ENCODE measurements around the gene MARCOL. TPM values are rescaled to one million over a fixed set of nuclear protein-coding genes. Genes with fewer than 3 reads are reported as not detected.

MARCOL gene
- polyA plus RNA-seq, 4 donors: 0.09 TPM; not detected in 3

- no peak for DNase-seq
- H3K4me1 ChIP-seq (ENCODE audit: control insufficient read depth in 3 of 3, insufficient read depth in 2 of 3, low read depth in 1 of 3, low read length in 2 of 3): peaks cover 0 to 5% (median 0%) of the 10 kb centered on the region in 3 donors
- no peak overlapping the region for H3K4me3 ChIP-seq (ENCODE audit: low read depth in 1 of 3, low read length in 3 of 3)
- no peaks in the 10 kb centered on the region for H3K9me3 ChIP-seq (ENCODE audit: control insufficient read depth in 2 of 2, insufficient read depth in 1 of 2, low read depth in 1 of 2, low read length in 1 of 2)
- no peak overlapping the region for H3K27ac ChIP-seq (ENCODE audit: low read depth in 1 of 3, low read length in 2 of 3)
- H3K27me3 ChIP-seq (ENCODE audit: control insufficient read depth in 3 of 3, insufficient read depth in 3 of 3, low read length in 3 of 3): no peaks in the 10 kb centered on the region
- FAIRE-seq: no peak
- H3K36me3 ChIP-seq (ENCODE audit: control insufficient read depth in 3 of 3, insufficient read depth in 2 of 3, low read depth in 1 of 3, low read length in 3 of 3): no peaks in the 10 kb centered on the region
These were observed 30.1 kb upstream of the MARCOL start for GRCh38 chr5:148208226-148208625.

- FAIRE-seq (no peak), DNase-seq (peak; percentile 3 to 42)
- H3K9me3 ChIP-seq (ENCODE audit: control insufficient read depth in 2 of 2, insufficient read depth in 1 of 2, low read depth in 1 of 2, low read length in 1 of 2): no peaks in the 10 kb centered on the region
- H3K36me3 ChIP-seq (ENCODE audit: control insufficient read depth in 3 of 3, insufficient read depth in 2 of 3, low read depth in 1 of 3, low read length in 3 of 3): no peaks in the 10 kb centered on the region
- peaks cover 0 to 5% (median 0%) of the 10 kb centered on the region in 3 donors for H3K4me1 ChIP-seq (ENCODE audit: control insufficient read depth in 3 of 3, insufficient read depth in 2 of 3, low read depth in 1 of 3, low read length in 2 of 3)
- H3K4me3 ChIP-seq (ENCODE audit: low read depth in 1 of 3, low read length in 3 of 3): no peak overlapping the region
- 14 to 34% (median 20%) methylated on average over 3 of the region's 3 CpGs for WGBS, 3 donors
- H3K27me3 ChIP-seq (ENCODE audit: control insufficient read depth in 3 of 3, insufficient read depth in 3 of 3, low read length in 3 of 3): no peaks in the 10 kb centered on the region
- no peak overlapping the region for H3K27ac ChIP-seq (ENCODE audit: low read depth in 1 of 3, low read length in 2 of 3)
These were observed 29.1 kb upstream of the MARCOL start for GRCh38 chr5:148209151-148209770.

- FAIRE-seq (no peak), DNase-seq (no peak)
- H3K4me3 ChIP-seq (ENCODE audit: low read depth in 1 of 3, low read length in 3 of 3): no peak overlapping the region
- H3K27me3 ChIP-seq (ENCODE audit: control insufficient read depth in 3 of 3, insufficient read depth in 3 of 3, low read length in 3 of 3): no peaks in the 10 kb centered on the region
- H3K36me3 ChIP-seq (ENCODE audit: control insufficient read depth in 3 of 3, insufficient read depth in 2 of 3, low read depth in 1 of 3, low read length in 3 of 3): no peaks in the 10 kb centered on the region
- no peaks in the 10 kb centered on the region for H3K9me3 ChIP-seq (ENCODE audit: control insufficient read depth in 2 of 2, insufficient read depth in 1 of 2, low read depth in 1 of 2, low read length in 1 of 2)
- no peaks in the 10 kb centered on the region for H3K4me1 ChIP-seq (ENCODE audit: control insufficient read depth in 3 of 3, insufficient read depth in 2 of 3, low read depth in 1 of 3, low read length in 2 of 3)
- no peak overlapping the region for H3K27ac ChIP-seq (ENCODE audit: low read depth in 1 of 3, low read length in 2 of 3)
- WGBS, 3 donors: 76 to 83% (median 82%) methylated on average over 1 of the region's 1 CpG
These were observed 23.6 kb upstream of the MARCOL start for GRCh38 chr5:148214665-148215185.

- no peaks in the 10 kb centered on the region for H3K36me3 ChIP-seq (ENCODE audit: control insufficient read depth in 3 of 3, insufficient read depth in 2 of 3, low read depth in 1 of 3, low read length in 3 of 3)
- H3K27me3 ChIP-seq (ENCODE audit: control insufficient read depth in 3 of 3, insufficient read depth in 3 of 3, low read length in 3 of 3): no peaks in the 10 kb centered on the region
- no peak overlapping the region for H3K27ac ChIP-seq (ENCODE audit: low read depth in 1 of 3, low read length in 2 of 3)
- H3K4me3 ChIP-seq (ENCODE audit: low read depth in 1 of 3, low read length in 3 of 3): no peak overlapping the region
- H3K4me1 ChIP-seq (ENCODE audit: control insufficient read depth in 3 of 3, insufficient read depth in 2 of 3, low read depth in 1 of 3, low read length in 2 of 3): no peaks in the 10 kb centered on the region
- no peaks in the 10 kb centered on the region for H3K9me3 ChIP-seq (ENCODE audit: control insufficient read depth in 2 of 2, insufficient read depth in 1 of 2, low read depth in 1 of 2, low read length in 1 of 2)
- 72 to 78% (median 76%) methylated on average over 6 of the region's 6 CpGs for WGBS, 3 donors
- no peak for DNase-seq
- FAIRE-seq: no peak
These were observed 16.8 kb upstream of the MARCOL start for GRCh38 chr5:148221508-148221907.

GRCh38 chr5:148224117-148224742, 14.1 kb upstream of the MARCOL start:
- H3K4me1 ChIP-seq (ENCODE audit: control insufficient read depth in 3 of 3, insufficient read depth in 2 of 3, low read depth in 1 of 3, low read length in 2 of 3): no peaks in the 10 kb centered on the region
- no peak overlapping the region for H3K27ac ChIP-seq (ENCODE audit: low read depth in 1 of 3, low read length in 2 of 3)
- DNase-seq: no peak
- FAIRE-seq: no peak
- H3K9me3 ChIP-seq (ENCODE audit: control insufficient read depth in 2 of 2, insufficient read depth in 1 of 2, low read depth in 1 of 2, low read length in 1 of 2): no peaks in the 10 kb centered on the region
- no peaks in the 10 kb centered on the region for H3K36me3 ChIP-seq (ENCODE audit: control insufficient read depth in 3 of 3, insufficient read depth in 2 of 3, low read depth in 1 of 3, low read length in 3 of 3)
- 30 to 45% (median 32%) methylated on average over 2 of the region's 2 CpGs for WGBS, 3 donors
- H3K27me3 ChIP-seq (ENCODE audit: control insufficient read depth in 3 of 3, insufficient read depth in 3 of 3, low read length in 3 of 3): no peaks in the 10 kb centered on the region
- no peak overlapping the region for H3K4me3 ChIP-seq (ENCODE audit: low read depth in 1 of 3, low read length in 3 of 3)

GRCh38 chr5:148228392-148228984, 9.8 kb upstream of the MARCOL start:
- FAIRE-seq (no peak), DNase-seq (no peak)
- H3K4me1 ChIP-seq (ENCODE audit: control insufficient read depth in 3 of 3, insufficient read depth in 2 of 3, low read depth in 1 of 3, low read length in 2 of 3): no peaks in the 10 kb centered on the region
- no peak overlapping the region for H3K4me3 ChIP-seq (ENCODE audit: low read depth in 1 of 3, low read length in 3 of 3)
- no peaks in the 10 kb centered on the region for H3K36me3 ChIP-seq (ENCODE audit: control insufficient read depth in 3 of 3, insufficient read depth in 2 of 3, low read depth in 1 of 3, low read length in 3 of 3)
- WGBS, 3 donors: 84 to 87% (median 86%) methylated on average over 3 of the region's 3 CpGs
- no peaks in the 10 kb centered on the region for H3K27me3 ChIP-seq (ENCODE audit: control insufficient read depth in 3 of 3, insufficient read depth in 3 of 3, low read length in 3 of 3)
- no peak overlapping the region for H3K27ac ChIP-seq (ENCODE audit: low read depth in 1 of 3, low read length in 2 of 3)
- no peaks in the 10 kb centered on the region for H3K9me3 ChIP-seq (ENCODE audit: control insufficient read depth in 2 of 2, insufficient read depth in 1 of 2, low read depth in 1 of 2, low read length in 1 of 2)

- Histone ChIP-seq H3K4me1 (ENCODE audit: control insufficient read depth in 3 of 3, insufficient read depth in 2 of 3, low read depth in 1 of 3, low read length in 2 of 3) (no peaks in the 10 kb centered on the region), H3K9me3 (ENCODE audit: control insufficient read depth in 2 of 2, insufficient read depth in 1 of 2, low read depth in 1 of 2, low read length in 1 of 2) (no peaks in the 10 kb centered on the region), H3K27ac (ENCODE audit: low read depth in 1 of 3, low read length in 2 of 3) (no peak overlapping the region), H3K27me3 (ENCODE audit: control insufficient read depth in 3 of 3, insufficient read depth in 3 of 3, low read length in 3 of 3) (no peaks in the 10 kb centered on the region), H3K36me3 (ENCODE audit: control insufficient read depth in 3 of 3, insufficient read depth in 2 of 3, low read depth in 1 of 3, low read length in 3 of 3) (no peaks in the 10 kb centered on the region), H3K4me3 (ENCODE audit: low read depth in 1 of 3, low read length in 3 of 3) (no peak overlapping the region)
- DNase-seq (no peak), FAIRE-seq (no peak)
These were observed 8.5 kb upstream of the MARCOL start for GRCh38 chr5:148229840-148230239.

GRCh38 chr5:148230240-148230639, 8.1 kb upstream of the MARCOL start:
- H3K36me3 ChIP-seq (ENCODE audit: control insufficient read depth in 3 of 3, insufficient read depth in 2 of 3, low read depth in 1 of 3, low read length in 3 of 3): no peaks in the 10 kb centered on the region
- H3K27ac ChIP-seq (ENCODE audit: low read depth in 1 of 3, low read length in 2 of 3): no peak overlapping the region
- no peaks in the 10 kb centered on the region for H3K9me3 ChIP-seq (ENCODE audit: control insufficient read depth in 2 of 2, insufficient read depth in 1 of 2, low read depth in 1 of 2, low read length in 1 of 2)
- H3K4me1 ChIP-seq (ENCODE audit: control insufficient read depth in 3 of 3, insufficient read depth in 2 of 3, low read depth in 1 of 3, low read length in 2 of 3): no peaks in the 10 kb centered on the region
- WGBS, 3 donors: 91 to 93% (median 93%) methylated on average over 7 of the region's 7 CpGs
- FAIRE-seq: no peak
- H3K27me3 ChIP-seq (ENCODE audit: control insufficient read depth in 3 of 3, insufficient read depth in 3 of 3, low read length in 3 of 3): no peaks in the 10 kb centered on the region
- no peak for DNase-seq
- H3K4me3 ChIP-seq (ENCODE audit: low read depth in 1 of 3, low read length in 3 of 3): no peak overlapping the region

Measured in small intestine (tissue), 7 donors.